HG03469 (cell line): ENCODE data around the gene DEFB131A.
"Not testable (repeated sequence)": the region's sequence is repeated elsewhere in the genome, so short reads cannot be mapped to it uniquely, and the experiment has no call there.

Source experiments
- ATAC-seq: cut with Tn5 transposase; IDR thresholded peaks from one replicate; pipeline ENCODE4 v1.9.1; 2021; ENCODE audit warnings: mild to moderate bottlenecking, moderate library complexity, moderate number of reproducible peaks; ENCODE audit not compliant: unreplicated experiment

The DEFB131A gene

GRCh38 chr4:9494256-9495035 is 50.2 kb downstream of the DEFB131A start:
- ATAC-seq = not testable (repeated sequence)

GRCh38 chr4:9495443-9495842 is 51.2 kb downstream of the DEFB131A start:
- not testable (repeated sequence) for ATAC-seq

GRCh38 chr4:9497575-9498467 is 53.6 kb downstream of the DEFB131A start:
- ATAC-seq = not testable (repeated sequence)

GRCh38 chr4:9498468-9499040 is 54.3 kb downstream of the DEFB131A start:
- not testable (repeated sequence) for ATAC-seq

- not testable (repeated sequence) for ATAC-seq
These were observed 55.8 kb downstream of the DEFB131A start for GRCh38 chr4:9499974-9500487.
